HUES48 (cell line): ENCODE results near the gene NCOA7.
"Not testable (repeated sequence)": the region's sequence is repeated elsewhere in the genome, so short reads cannot be mapped to it uniquely, and the experiment has no call there.

Experiments
- H3K27ac ChIP-seq: one replicate; pipeline ENCODE4 v1.7.0; 2013; ENCODE audit warnings: low read depth, low read length, inconsistent platforms
- H3K27me3 ChIP-seq: 2 replicates; pipeline ENCODE4 v1.6.1; 2013; ENCODE audit warnings: mild to moderate bottlenecking, low read length; ENCODE audit not compliant: control insufficient read depth, insufficient read depth
- H3K36me3 ChIP-seq: 2 replicates; pipeline ENCODE4 v1.6.1; 2013; ENCODE audit warnings: low read length; ENCODE audit not compliant: control insufficient read depth, insufficient read depth
- H3K4me1 ChIP-seq: 2 replicates; pipeline ENCODE4 v1.6.1; 2013; ENCODE audit warnings: mild to moderate bottlenecking, low read length; ENCODE audit not compliant: control insufficient read depth, insufficient read depth
- H3K4me3 ChIP-seq: 2 replicates; pipeline ENCODE4 v1.5.1; 2013; ENCODE audit warnings: mild to moderate bottlenecking, low read depth, low read length
- H3K9ac ChIP-seq: 2 replicates; pipeline ENCODE4 v1.6.1; 2013; ENCODE audit warnings: mild to moderate bottlenecking, low read depth, low read length, moderate library complexity
- H3K9me3 ChIP-seq: 2 replicates; pipeline ENCODE4 v1.6.1; 2013; ENCODE audit warnings: low read length; ENCODE audit not compliant: control insufficient read depth, insufficient read depth

NCOA7 gene

GRCh38 chr6:125962900-125963497 lies 172.2 kb downstream of the NCOA7 start:
- Histone ChIP-seq H3K27ac (no peak overlapping the region), H3K36me3 (no peaks in the 10 kb centered on the region), H3K9ac (no peak overlapping the region), H3K4me3 (no peak overlapping the region), H3K9me3 (no peaks in the 10 kb centered on the region), H3K4me1 (no peaks in the 10 kb centered on the region), H3K27me3 (no peaks in the 10 kb centered on the region)

- Histone ChIP-seq H3K4me1 (no peaks in the 10 kb centered on the region), H3K9ac (no peak overlapping the region), H3K27me3 (no peaks in the 10 kb centered on the region), H3K36me3 (peaks cover 3% of the 10 kb centered on the region; the same call in 1 of the 2 replicates), H3K9me3 (no peaks in the 10 kb centered on the region), H3K4me3 (no peak overlapping the region), H3K27ac (no peak overlapping the region)
Observed at GRCh38 chr6:125963817-125964216, 173.1 kb downstream of the NCOA7 start.

GRCh38 chr6:125966569-125966968 lies 175.8 kb downstream of the NCOA7 start:
- Histone ChIP-seq H3K36me3 (peaks cover 3% of the 10 kb centered on the region; the same call in 1 of the 2 replicates), H3K9ac (no peak overlapping the region), H3K27ac (no peak overlapping the region), H3K4me1 (no peaks in the 10 kb centered on the region), H3K9me3 (no peaks in the 10 kb centered on the region), H3K27me3 (no peaks in the 10 kb centered on the region), H3K4me3 (no peak overlapping the region)

GRCh38 chr6:125968493-125968892 lies 177.7 kb downstream of the NCOA7 start:
- no peaks in the 10 kb centered on the region for H3K27me3 ChIP-seq
- no peaks in the 10 kb centered on the region for H3K4me1 ChIP-seq
- no peak overlapping the region for H3K27ac ChIP-seq
- H3K4me3 ChIP-seq: no peak overlapping the region
- no peaks in the 10 kb centered on the region for H3K9me3 ChIP-seq
- no peak overlapping the region for H3K9ac ChIP-seq
- peaks cover 3% of the 10 kb centered on the region; the same call in 1 of the 2 replicates for H3K36me3 ChIP-seq

GRCh38 chr6:125970760-125971159 lies 180.0 kb downstream of the NCOA7 start:
- H3K4me1 ChIP-seq: no peaks in the 10 kb centered on the region
- no peak overlapping the region for H3K9ac ChIP-seq
- H3K9me3 ChIP-seq: no peaks in the 10 kb centered on the region
- H3K27me3 ChIP-seq: no peaks in the 10 kb centered on the region
- H3K4me3 ChIP-seq: no peak overlapping the region
- H3K36me3 ChIP-seq: peaks cover 6% of the 10 kb centered on the region; the same call in 1 of the 2 replicates
- H3K27ac ChIP-seq: no peak overlapping the region

GRCh38 chr6:125972478-125972877 lies 181.7 kb downstream of the NCOA7 start:
- not testable (repeated sequence) for H3K4me1 ChIP-seq, H3K27me3 ChIP-seq, H3K4me3 ChIP-seq, H3K36me3 ChIP-seq, H3K9ac ChIP-seq, H3K9me3 ChIP-seq, H3K27ac ChIP-seq

GRCh38 chr6:125974214-125974866 lies 183.6 kb downstream of the NCOA7 start:
- no peak overlapping the region for H3K4me3 ChIP-seq
- no peaks in the 10 kb centered on the region for H3K9me3 ChIP-seq
- no peaks in the 10 kb centered on the region for H3K4me1 ChIP-seq
- no peaks in the 10 kb centered on the region for H3K27me3 ChIP-seq
- H3K9ac ChIP-seq: no peak overlapping the region
- H3K27ac ChIP-seq: no peak overlapping the region
- H3K36me3 ChIP-seq: peaks cover 3% of the 10 kb centered on the region; the same call in 1 of the 2 replicates

- no peak overlapping the region for H3K9ac ChIP-seq
- peaks cover 5% of the 10 kb centered on the region; the same call in 1 of the 2 replicates for H3K4me1 ChIP-seq
- H3K36me3 ChIP-seq: peaks cover 3% of the 10 kb centered on the region; the same call in 1 of the 2 replicates
- H3K4me3 ChIP-seq: no peak overlapping the region
- H3K9me3 ChIP-seq: no peaks in the 10 kb centered on the region
- H3K27me3 ChIP-seq: no peaks in the 10 kb centered on the region
- H3K27ac ChIP-seq: no peak overlapping the region
Observed at GRCh38 chr6:125979101-125979500, 188.3 kb downstream of the NCOA7 start.
